Measurements from ENCODE around the gene KIAA1217.

KIAA1217 gene

GRCh38 chr10:24462889-24463552, 254.1 kb downstream of the KIAA1217 start:
- H3K4me3 ChIP-seq (IDR thresholded peaks at IDR 0.05; ENCODE audit: insufficient read depth, low read depth, low read length): no peak overlapping the region
- H3K36me3 ChIP-seq (ENCODE audit: insufficient read depth): no peaks in the 10 kb centered on the region
- no peak for TF ChIP-seq CTCF (conservative IDR thresholded peaks at IDR 0.05; ENCODE audit: low read depth, low read length)
- no peaks in the 10 kb centered on the region for H3K79me2 ChIP-seq (ENCODE audit: insufficient read depth, low read depth)
- H3K27me3 ChIP-seq (ENCODE audit: insufficient read depth, low read depth): no peaks in the 10 kb centered on the region
- no peak overlapping the region for H3K9ac ChIP-seq
- no peak overlapping the region for H3K4me2 ChIP-seq
- H3K27ac ChIP-seq: no peak overlapping the region
- H4K20me1 ChIP-seq (ENCODE audit: insufficient read depth): no peaks in the 10 kb centered on the region
- H3K4me1 ChIP-seq (ENCODE audit: low read depth, poor library complexity, severe bottlenecking): peaks cover 57% of the 10 kb centered on the region
- H2AFZ ChIP-seq (ENCODE audit: low read depth): no peak overlapping the region

- Histone ChIP-seq H3K27me3 (ENCODE audit: insufficient read depth, low read depth) (no peaks in the 10 kb centered on the region), H3K27ac (no peak overlapping the region), H3K4me3 (IDR thresholded peaks at IDR 0.05; ENCODE audit: insufficient read depth, low read depth, low read length) (no peak overlapping the region), H3K4me2 (no peak overlapping the region), H3K4me1 (ENCODE audit: low read depth, poor library complexity, severe bottlenecking) (peaks cover 61% of the 10 kb centered on the region), H2AFZ (ENCODE audit: low read depth) (no peak overlapping the region), H3K79me2 (ENCODE audit: insufficient read depth, low read depth) (no peaks in the 10 kb centered on the region), H3K9ac (no peak overlapping the region), H4K20me1 (ENCODE audit: insufficient read depth) (no peaks in the 10 kb centered on the region), H3K36me3 (ENCODE audit: insufficient read depth) (no peaks in the 10 kb centered on the region)
- TF ChIP-seq CTCF (conservative IDR thresholded peaks at IDR 0.05; ENCODE audit: low read depth, low read length): no peak
Measured at GRCh38 chr10:24463611-24464426, 254.9 kb downstream of the KIAA1217 start.

GRCh38 chr10:24465124-24465874, 256.4 kb downstream of the KIAA1217 start:
- Histone ChIP-seq H3K4me2 (peak overlapping the region; percentile 75), H4K20me1 (ENCODE audit: insufficient read depth) (no peaks in the 10 kb centered on the region), H3K27ac (no peak overlapping the region; the same call in 1 of the 2 replicates), H2AFZ (ENCODE audit: low read depth) (no peak overlapping the region), H3K36me3 (ENCODE audit: insufficient read depth) (no peaks in the 10 kb centered on the region), H3K9ac (no peak overlapping the region), H3K27me3 (ENCODE audit: insufficient read depth, low read depth) (no peaks in the 10 kb centered on the region), H3K79me2 (ENCODE audit: insufficient read depth, low read depth) (no peaks in the 10 kb centered on the region), H3K4me3 (IDR thresholded peaks at IDR 0.05; ENCODE audit: insufficient read depth, low read depth, low read length) (no peak overlapping the region), H3K4me1 (ENCODE audit: low read depth, poor library complexity, severe bottlenecking) (peaks cover 46% of the 10 kb centered on the region)
- no peak for TF ChIP-seq CTCF (conservative IDR thresholded peaks at IDR 0.05; ENCODE audit: low read depth, low read length)

- peak overlapping the region; percentile 29 for H3K4me3 ChIP-seq (IDR thresholded peaks at IDR 0.05; ENCODE audit: insufficient read depth, low read depth, low read length)
- no peaks in the 10 kb centered on the region for H4K20me1 ChIP-seq (ENCODE audit: insufficient read depth)
Measured at GRCh38 chr10:24465891-24466818, 257.2 kb downstream of the KIAA1217 start.

More at GRCh38 chr10:24465891-24466818, 257.2 kb downstream of the KIAA1217 start:
- H3K9ac ChIP-seq: peak overlapping the region; percentile 16; the same call in 1 of the 2 replicates
- H3K36me3 ChIP-seq (ENCODE audit: insufficient read depth): no peaks in the 10 kb centered on the region
- H2AFZ ChIP-seq (ENCODE audit: low read depth): peak overlapping the region; percentile 31; the same call in 1 of the 2 replicates
- H3K4me2 ChIP-seq: peak overlapping the region; percentile 75
- no peaks in the 10 kb centered on the region for H3K79me2 ChIP-seq (ENCODE audit: insufficient read depth, low read depth)
- TF ChIP-seq CTCF (conservative IDR thresholded peaks at IDR 0.05; ENCODE audit: low read depth, low read length): no peak
- peak overlapping the region; percentile 58 for H3K27ac ChIP-seq
- H3K27me3 ChIP-seq (ENCODE audit: insufficient read depth, low read depth): no peaks in the 10 kb centered on the region
- peaks cover 38% of the 10 kb centered on the region for H3K4me1 ChIP-seq (ENCODE audit: low read depth, poor library complexity, severe bottlenecking)

Data from KMS-11 (cell line).